NCI-H446 (cell line): Measurements from ENCODE around the gene PEAR1.
"Not testable (repeated sequence)": the region's sequence is repeated elsewhere in the genome, so short reads cannot be mapped to it uniquely, and the experiment has no call there.

ENCODE experiments used
- DNase-seq, 2 experiments: peaks; one replicate each; lab custom pipeline; 2025; lab: John Stamatoyannopoulos, UW

Gene PEAR1

DNA sequence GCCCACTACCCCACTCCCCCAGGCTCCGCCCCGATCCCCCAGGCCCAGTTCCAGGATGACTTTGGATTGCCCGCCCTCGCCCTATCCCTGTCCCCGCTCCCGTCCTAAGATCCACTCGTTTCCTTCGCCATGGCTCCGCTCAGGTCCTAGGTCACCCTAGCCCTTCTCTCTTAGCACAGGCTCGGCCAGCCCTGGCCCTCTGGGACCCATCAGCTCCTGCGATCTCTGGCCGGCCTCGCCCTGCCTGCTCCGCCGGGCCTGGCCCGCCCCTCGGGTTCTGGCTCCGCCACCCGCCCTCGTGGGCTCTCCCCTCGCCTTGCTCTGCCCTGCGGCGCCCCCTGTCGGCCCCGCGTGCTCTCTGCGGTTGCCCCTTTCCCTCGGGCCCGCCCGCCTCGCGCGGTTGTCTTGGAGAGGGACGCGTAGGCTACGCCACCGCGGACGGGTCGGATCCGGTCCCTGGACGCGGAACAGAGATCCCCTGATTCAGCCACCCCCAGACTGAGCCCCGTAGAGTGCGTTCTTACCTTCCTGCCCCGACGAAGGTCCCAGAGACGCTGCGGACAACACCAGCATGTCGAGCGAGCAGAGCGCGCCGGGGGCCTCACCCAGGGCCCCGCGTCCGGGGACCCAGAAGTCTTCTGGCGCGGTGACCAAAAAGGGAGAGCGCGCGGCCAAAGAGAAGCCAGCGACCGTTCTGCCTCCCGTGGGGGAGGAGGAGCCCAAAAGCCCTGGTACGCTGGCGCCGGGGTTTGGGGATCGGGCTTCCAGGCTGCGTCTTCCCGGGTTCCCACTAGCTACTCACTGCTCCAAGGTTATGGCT lies 26.9 kb downstream of the PEAR1 start, which contains the start of gene LRRC71:
Gene LRRC71, plus strand, starts transcription at position 400 of the 820 bp plus-strand sequence. Its CDS starts 172 bp downstream, at position 572.
- peak in 1 of 2 experiments; percentile 66 for DNase-seq

DNA sequence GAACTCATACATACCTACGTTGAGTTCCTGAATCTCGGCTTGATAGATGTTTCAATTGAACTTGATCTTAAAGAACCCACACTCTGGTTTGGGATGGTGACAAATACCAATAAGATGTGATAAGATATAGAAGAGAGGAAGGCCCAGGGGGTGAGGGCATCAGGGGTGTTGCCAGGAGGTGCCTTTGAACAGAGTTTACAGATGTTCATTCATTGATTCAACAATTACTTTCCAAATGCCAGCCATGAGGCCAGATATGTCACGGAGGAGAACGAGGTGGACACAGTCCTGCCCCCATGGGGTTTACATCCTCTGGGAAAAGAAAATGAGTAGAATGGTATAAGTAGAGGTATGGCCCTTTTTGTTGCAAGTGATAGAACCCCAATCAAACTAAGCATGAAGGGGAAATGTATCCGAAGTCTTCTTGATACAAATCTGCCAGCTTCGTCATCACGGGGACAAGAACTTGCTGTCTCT lies 27.6 kb downstream of the PEAR1 start:
- DNase-seq: no peak

DNA sequence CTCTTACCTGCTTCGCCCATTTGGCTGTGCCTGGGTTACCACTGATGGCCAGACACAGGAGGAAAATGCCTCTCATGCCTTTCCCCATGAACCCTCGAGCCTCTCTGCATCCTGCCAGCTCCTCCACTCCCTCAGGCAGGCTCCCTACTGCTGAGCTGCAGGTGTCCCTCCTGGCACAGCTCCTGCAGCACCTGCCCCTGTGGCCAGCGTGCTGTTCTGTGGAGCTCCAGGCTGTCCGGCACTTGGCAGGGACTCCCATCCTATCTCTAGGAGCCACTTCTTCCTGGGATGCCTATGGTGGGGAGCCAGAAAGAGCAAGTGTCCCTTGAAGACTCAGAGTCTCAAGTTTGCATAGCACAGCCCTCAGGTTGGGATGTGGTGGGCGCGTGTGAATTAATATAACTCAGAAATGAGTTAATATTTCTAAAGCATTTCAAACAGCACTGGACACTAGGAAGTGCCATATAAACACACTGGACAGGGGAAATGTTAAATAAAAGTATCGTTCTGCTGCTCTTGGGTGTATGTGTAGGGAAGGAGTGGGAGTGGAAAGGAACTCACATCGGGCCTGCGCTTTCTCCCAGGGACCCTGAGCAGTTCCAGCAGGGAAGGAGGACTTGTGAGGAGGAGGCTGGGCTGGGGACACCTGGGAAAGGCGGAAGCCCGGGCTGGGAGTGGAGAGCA lies 29.6 kb downstream of the PEAR1 start:
- DNase-seq: no peak

DNA sequence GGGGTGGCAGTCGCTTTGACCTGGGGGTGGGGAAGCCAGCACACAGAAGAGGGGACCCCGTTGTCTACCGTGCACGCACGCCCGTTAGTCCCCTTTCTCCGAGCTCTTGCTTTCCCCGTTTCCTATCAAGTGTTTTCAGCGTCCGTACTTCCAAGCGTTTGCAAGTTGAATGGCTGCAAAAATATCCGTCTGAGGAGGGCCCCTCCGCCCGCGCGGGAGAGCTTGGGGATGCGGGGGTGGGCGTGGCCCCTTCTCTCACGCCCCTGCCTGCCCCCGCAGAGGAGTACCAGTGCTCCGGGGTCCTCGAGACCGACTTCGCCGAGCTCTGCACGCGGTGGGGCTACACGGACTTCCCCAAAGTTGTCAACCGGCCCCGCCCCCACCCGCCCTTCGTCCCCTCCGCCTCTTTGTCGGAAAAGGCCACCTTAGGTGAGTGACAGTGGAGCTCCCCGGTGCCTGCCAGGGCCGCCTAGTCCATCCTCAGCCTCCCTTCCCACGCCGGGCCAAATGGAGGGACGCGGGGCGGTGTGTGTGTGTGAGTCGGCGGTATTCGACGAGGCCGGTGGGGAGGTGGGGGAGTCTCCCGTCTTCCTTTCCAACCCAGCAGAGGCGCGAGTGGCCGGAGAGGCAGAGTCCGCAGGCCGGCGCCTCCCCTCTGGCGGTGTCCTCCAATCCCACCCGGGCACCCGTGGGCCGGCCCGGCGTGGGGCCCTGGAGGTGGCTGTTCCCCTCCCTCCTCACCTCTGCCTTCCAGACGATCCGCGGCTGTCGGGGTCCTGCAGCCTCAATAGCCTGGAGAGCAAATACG lies 30.4 kb downstream of the PEAR1 start:
- DNase-seq: no peak

DNA sequence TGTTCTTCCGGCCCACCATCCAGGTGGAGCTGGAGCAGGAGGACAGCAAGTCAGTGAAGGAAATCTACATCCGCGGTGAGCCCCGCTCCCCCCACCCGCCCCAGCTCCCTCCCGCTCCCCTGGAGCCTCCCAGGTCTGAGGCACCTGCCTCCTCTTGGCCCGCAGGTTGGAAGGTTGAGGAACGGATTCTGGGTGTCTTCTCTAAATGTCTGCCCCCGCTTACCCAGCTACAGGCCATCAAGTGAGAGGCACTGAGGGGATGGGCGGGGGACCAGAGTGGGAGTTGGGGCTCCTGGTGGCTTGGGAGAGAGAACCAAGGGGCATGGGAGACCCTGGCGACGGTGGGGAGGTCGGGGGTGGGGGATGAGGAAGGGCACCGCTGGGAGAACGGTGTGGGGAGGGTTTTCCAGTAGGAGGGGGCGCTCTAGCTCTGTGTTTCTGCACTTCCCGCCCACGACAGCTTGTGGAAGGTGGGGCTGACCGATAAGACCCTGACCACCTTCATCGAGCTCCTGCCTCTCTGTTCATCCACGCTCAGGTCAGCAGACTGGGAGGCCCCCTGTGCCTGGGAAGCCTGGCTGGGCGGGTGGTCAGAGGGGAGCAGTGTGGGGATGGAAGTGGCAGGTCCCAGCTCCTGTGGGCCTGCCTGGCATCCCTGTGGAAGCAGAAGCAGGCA lies 31.1 kb downstream of the PEAR1 start:
- no peak for DNase-seq

DNA sequence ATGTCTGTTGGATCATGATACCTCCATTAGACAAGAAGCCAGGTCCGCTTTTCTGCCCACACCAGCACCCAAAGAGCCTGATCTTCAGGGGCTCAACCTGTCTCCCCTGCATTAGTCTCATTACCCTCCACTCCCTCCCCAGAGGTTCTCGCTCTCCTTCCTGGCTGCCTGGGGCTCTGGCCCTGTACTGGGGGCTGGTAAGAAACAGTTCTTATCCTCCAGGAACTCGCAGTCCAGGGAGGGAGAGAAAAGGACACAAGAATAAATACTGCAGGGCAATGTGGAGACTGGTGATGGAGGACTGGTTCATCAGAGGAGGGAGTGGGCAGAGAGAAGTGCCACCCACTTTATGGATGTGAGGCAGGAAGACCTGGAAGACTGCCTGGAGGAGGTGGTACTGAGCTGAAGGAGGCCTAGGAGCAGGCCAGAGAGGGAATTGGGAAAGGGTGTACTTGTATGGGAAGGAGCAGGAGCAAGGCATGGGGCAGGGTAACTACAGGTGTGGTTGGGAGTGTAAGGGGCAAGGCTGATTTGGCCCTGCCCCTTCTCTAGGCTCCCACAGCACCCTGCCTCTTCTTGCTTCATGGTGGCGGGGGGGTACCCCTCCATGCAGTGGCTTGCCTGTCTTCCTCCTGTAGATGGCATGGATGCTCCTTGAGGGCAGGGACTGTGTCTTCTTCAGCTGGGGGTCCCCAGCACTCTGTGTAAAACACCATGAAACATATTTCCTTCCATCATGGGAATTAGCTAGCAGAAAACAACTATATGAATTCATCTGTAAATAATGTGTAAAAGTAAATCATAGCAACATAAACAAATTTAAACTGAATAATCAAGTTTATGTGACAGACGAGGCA lies 31.9 kb downstream of the PEAR1 start:
- DNase-seq: no peak

DNA sequence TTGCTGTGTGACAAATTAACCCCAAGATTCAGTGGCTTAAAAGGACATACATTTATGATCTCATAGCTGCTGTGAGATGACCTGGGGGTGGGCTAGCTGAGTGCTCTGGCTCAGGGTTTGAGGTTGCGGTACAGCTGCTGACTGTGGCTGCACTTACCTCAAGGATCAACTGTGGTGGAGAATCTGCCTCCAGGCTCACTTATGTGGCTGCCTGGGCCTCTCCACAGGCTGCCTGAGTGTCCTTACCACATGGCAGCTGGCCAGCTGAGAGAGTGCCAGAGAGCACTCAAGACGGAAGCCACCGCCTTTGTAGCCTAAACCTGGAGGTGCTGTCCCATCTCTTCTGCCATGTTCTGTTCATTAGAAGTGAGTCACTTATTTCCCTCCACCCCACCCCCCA lies 32.7 kb downstream of the PEAR1 start:
- peak in 1 of 2 experiments; percentile 52 for DNase-seq

DNA sequence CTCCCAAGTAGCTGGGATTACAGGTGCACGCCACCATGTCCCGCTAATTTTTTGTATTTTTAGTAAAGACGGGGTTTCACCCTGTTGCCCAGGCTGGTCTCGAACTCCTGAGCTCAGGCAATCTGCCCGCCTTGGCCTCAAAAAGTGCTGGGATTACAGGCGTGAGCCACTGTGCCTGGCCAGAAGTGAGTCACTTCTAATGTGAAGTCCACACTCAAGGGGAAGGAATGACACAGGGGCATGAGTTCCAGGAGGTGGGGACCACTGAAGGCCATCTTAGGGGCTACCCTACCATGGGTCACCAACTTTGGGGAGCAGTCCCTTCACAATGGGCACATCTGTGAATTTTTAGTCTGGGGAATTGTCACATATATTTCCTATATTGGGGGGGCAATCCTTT lies 33.2 kb downstream of the PEAR1 start:
- DNase-seq: not testable (repeated sequence)

DNA sequence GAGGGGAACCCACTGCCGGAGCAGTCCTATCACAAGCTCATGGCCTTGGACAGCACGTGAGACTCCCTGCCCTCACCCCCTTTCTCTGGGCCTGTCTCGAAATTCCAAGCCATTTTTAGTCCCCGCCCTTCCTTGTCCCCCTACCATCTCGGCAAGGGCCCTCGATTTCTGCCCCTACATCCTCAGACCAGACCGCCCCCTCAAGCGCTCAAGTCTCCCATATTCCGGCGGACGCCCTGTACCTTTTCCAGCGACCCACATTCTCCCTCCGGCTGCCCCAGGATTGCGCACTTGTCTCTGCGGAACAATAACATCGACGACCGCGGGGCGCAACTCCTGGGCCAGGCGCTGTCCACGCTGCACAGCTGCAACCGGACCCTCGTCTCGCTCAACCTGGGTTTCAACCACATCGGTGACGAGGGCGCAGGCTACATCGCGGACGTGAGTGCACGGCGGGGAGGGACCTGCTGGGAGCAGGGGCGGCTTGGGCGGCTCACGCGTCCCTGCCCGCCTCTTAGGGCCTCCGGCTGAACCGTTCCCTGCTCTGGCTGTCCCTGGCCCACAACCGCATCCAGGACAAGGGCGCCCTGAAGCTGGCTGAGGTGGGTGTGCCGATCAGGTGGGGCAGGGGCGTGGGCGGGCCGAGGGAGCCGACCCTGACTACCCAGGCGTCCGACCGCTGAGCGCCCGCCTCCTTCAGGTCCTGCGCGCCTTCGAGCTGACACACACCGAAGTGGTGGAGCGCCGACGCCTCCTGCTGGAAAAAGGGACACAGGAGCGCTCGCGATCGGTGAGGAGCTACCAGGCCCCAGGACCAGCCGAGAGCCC lies 33.9 kb downstream of the PEAR1 start:
- DNase-seq: peak in 1 of 2 experiments; percentile 73

DNA sequence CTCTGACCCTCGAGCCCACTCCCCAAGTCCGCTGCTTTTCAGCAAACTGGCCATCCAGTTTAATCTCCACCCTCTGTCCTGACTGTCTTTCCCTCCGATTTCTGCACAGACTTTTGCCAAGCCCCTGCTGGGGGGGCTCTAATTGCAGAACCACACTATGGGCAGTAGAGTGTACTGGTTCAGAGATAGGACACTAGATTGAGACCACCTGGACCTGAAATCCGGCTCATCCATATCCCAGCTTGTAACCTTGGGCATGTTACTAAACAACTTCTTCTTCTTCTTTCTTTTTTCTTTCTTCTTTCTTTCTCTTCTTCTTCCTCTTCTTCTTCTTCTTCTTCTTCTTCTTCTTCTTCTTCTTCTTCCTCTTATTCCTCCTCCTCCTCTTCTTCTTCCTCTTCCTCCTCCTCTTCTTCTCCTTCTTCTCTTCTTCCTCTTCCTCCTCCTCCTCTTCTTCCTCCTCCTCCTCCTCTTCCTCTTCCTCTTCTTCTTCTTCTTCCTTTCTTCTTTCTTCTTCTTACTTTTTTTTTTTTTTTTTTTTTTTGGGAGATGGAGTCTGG lies 34.6 kb downstream of the PEAR1 start:
- no peak for DNase-seq

DNA sequence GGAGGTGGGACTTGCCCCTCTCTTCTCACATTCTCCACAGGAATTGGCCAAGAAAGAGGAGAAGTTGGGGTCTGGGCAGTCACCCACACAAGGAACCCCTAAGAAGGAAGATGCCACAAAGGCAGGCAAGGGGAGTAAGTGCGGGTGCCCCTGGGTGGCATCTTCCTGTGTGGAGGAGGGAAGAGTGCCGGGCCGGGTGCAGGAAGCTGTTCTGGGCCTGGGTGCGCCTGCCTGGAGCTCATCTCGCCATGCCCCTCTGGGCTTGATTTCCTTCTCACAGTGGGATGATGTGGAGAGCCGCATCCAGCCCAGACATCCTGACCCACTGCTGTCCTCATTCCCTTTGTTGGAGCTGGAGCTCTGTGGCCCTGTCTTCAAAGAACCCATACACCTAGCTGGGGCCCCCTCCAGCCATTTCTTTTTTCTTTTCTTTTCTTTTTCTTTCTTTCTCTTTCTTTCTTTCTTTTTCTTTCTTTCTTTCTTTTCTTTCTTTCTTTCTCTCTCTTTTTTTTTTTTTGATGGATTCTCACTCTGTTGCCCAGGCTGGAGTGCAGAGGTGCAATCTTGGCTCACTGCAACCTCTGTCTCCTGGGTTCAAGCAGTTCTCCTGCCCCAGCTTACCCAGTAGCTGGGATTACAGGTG lies 36.2 kb downstream of the PEAR1 start:
- no peak for DNase-seq

DNA sequence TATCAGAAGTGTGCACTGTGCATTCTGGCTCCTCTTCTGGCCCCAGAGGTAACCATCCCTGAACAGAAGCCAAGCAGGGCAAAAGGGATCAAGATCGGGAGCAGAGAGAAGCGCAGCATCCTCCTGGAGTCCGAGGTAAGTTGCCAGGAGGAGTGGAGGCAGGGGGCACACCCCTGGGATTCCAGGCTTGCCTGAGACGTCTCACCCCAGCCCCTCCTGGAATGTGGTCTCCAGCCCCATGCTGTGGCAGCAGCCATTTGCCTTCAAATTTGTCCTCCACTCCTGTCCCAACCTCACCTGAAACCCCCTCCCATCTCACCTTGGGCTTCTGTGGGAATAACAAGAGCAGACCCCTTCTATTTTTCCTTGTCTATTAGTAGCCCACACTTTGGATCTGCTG lies 37.0 kb downstream of the PEAR1 start:
- DNase-seq: no peak

DNA sequence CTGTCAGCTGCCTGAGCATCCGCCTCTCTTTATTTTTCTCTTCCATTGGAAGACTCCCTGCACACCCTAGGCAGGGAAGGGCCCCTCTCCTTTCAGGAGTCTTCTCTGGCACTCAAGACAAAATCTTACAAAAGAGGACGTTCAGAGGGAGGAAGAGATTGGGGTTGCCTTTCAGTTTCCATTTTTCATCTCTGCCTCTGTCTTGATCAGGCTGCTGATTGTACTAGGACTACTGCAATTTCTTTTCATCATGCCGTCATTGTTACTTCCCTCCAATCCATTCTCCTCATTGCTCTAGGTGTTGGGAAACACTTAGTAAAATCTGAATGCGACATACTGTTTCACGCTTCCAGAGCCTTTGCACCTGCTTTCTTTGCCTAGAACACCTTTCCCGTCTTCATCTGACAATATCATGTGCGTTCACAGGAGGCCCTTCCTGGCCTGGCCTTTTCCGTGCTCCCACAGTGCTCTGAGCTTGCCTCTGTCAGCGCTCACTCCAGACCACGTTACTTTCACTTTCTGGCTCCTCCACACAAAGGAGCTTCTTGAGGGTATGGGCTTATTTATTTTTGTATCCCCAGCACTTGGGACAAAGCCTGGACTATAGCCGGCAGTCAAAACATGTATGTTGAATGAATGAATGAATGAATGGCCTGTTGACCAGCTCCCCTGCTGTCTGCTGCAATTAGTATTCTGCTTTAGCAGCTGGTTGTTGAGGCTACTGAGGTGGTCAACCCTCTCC lies 37.9 kb downstream of the PEAR1 start:
- DNase-seq: no peak

DNA sequence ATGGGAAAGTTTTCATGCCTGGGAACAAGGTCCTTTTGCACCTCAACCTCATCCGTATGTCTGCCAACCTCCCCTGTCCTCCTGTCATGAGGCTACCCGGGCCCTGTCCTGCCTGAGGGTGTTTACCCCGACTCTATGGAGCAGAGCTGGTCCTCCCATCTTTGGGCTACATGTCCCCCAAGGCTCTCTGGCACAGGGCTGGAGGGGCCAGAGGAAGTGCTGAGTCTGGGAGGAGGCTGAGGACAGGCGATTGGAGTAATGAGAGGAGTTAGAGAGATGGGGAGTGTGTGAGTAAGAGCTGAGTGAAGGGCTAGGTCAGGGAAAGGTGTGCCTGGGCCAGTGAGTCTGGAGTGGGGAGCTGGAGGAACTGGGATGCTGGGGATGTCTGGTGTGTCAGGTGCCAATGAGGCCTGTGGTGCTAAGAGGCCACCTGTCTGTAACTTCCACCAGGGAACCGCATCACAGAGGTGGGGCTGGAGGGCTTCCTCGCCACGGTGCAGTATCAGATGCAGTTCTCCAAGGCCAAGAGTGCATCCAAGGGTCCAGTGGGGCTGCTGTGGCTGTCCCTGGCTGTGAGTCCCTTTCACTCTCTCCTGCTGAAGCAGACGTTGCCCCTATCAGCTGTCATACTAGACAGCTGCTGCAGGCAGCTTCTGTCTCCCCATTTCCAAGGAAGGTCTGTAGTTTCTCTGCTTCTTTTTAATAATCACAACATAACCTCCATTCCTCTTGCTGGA lies 38.6 kb downstream of the PEAR1 start:
- no peak for DNase-seq

DNA sequence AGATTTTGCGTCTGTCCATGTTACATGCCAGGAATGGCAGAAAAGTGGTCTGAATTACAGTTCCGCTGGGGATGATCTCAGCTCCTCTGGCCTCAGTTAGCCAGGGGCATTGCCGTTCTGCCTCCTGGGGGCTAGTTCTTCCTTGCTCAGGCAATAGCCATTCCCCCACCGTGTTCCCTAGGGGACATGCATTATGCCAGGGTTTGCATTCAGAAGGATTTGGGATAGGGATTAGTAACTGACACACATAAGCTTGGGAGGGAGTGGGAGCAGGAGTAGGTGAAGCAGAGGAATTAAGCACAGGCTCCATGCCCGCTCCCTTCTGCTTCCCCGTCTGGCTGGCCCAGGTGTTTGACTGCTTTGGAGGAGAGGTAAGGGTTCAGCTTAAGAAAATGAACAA lies 39.6 kb downstream of the PEAR1 start:
- DNase-seq: no peak

DNA sequence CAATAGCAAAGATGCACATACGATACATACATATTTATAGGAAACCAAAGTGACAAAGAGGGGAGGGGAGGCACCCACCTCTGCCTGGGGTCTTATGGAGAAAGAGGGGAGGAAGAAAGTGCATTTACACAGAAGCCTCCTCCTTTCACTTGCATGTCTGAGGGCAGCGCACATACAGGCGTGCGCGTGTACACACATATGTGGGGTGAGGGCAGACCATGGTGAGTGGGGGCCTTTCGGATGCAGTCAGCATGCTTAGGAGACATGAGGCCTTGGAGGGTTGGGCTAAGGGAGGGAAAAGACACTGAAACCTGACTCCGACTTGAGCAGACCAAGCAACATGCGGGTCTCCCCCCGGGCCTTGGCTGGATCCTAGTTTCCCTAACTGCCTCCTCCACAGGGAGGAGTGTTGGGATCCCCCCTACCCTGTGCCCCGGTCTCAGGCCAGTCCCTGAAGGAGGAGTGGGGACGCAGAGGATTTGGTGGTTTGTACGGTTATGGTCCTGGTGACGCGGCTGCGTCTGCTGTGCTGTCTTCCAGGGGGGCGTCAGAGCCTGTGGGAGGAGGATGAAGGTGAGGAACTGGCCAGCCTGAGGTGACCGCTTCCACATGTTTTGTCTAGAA lies 42.1 kb downstream of the PEAR1 start:
- no peak for DNase-seq

DNA sequence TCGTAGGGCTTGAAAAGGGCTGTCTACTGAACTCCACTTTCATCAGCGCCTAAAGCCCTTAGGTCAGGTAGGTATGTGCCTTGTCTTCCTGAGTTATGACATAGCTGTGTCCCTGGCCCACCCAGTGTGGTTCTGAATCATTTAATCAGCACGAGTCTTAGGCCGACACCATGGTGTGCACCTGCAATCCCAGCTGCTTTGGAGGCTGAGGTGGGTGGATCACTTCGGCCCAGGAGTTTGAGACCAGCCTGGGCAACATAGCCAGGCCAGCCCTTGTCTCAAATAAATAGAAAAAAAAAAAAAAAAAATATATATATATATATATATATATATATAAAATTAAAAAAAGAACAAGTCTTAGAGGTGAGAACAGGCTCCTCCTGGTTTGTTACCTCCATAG lies 42.7 kb downstream of the PEAR1 start:
- DNase-seq: no peak
